HG03045 (cell line): ENCODE measurements around the gene PCSK6.
"Not testable (repeated sequence)": the region's sequence is repeated elsewhere in the genome, so short reads cannot be mapped to it uniquely, and the experiment has no call there.

ENCODE experiments used
- ATAC-seq: cut with Tn5 transposase; IDR thresholded peaks from one replicate; pipeline ENCODE4 v1.9.1; 2021; ENCODE audit warnings: mild to moderate bottlenecking, moderate library complexity; ENCODE audit not compliant: unreplicated experiment

The PCSK6 gene

GRCh38 chr15:101362986-101363566, 126.4 kb downstream of the PCSK6 start:
- ATAC-seq, result no peak

- no peak for ATAC-seq
Observed at GRCh38 chr15:101362359-101362758, 127.1 kb downstream of the PCSK6 start.

GRCh38 chr15:101361418-101361817, 128.1 kb downstream of the PCSK6 start:
- ATAC-seq, result no peak

GRCh38 chr15:101359365-101359947, 130.1 kb downstream of the PCSK6 start:
- ATAC-seq, result no peak

GRCh38 chr15:101358895-101359294, 130.6 kb downstream of the PCSK6 start:
- no peak for ATAC-seq

- no peak for ATAC-seq
Observed at GRCh38 chr15:101357885-101358284, 131.6 kb downstream of the PCSK6 start.

- ATAC-seq, result no peak
Observed at GRCh38 chr15:101357333-101357732, 132.2 kb downstream of the PCSK6 start.

GRCh38 chr15:101356512-101357172, 132.9 kb downstream of the PCSK6 start:
- not testable (repeated sequence) for ATAC-seq

- ATAC-seq, result no peak
Observed at GRCh38 chr15:101355678-101356464, 133.6 kb downstream of the PCSK6 start.

GRCh38 chr15:101354891-101355623, 134.4 kb downstream of the PCSK6 start:
- ATAC-seq, result no peak

- ATAC-seq, result no peak
Observed at GRCh38 chr15:101353240-101353639, 136.3 kb downstream of the PCSK6 start.

GRCh38 chr15:101351736-101352135, 137.8 kb downstream of the PCSK6 start:
- ATAC-seq, result no peak

GRCh38 chr15:101349047-101349951, 140.2 kb downstream of the PCSK6 start:
- ATAC-seq, result no peak

GRCh38 chr15:101348643-101349042, 140.9 kb downstream of the PCSK6 start:
- no peak for ATAC-seq

- ATAC-seq, result no peak
Observed at GRCh38 chr15:101348015-101348414, 141.5 kb downstream of the PCSK6 start.

- ATAC-seq, result no peak
Observed at GRCh38 chr15:101347454-101347853, 142.1 kb downstream of the PCSK6 start.

- ATAC-seq, result no peak
Observed at GRCh38 chr15:101346928-101347327, 142.6 kb downstream of the PCSK6 start.

GRCh38 chr15:101342056-101342455, 147.5 kb downstream of the PCSK6 start:
- ATAC-seq, result no peak

- ATAC-seq, result no peak
Observed at GRCh38 chr15:101338502-101339057, 150.9 kb downstream of the PCSK6 start.

GRCh38 chr15:101337976-101338375, 151.5 kb downstream of the PCSK6 start:
- no peak for ATAC-seq
